HG03159 (cell line): ENCODE results near the gene RRBP1.

Source experiments
- ATAC-seq: cut with Tn5 transposase; IDR thresholded peaks from one replicate; pipeline ENCODE4 v1.9.1; 2021; ENCODE audit warnings: mild to moderate bottlenecking, moderate library complexity; ENCODE audit not compliant: unreplicated experiment

RRBP1 gene

GRCh38 chr20:17648791-17649730 is 33.0 kb downstream of the RRBP1 start:
- no peak for ATAC-seq

- no peak for ATAC-seq
Observed at GRCh38 chr20:17648315-17648646, 33.8 kb downstream of the RRBP1 start.

GRCh38 chr20:17647391-17648314 is 34.4 kb downstream of the RRBP1 start:
- ATAC-seq: no peak

DNA sequence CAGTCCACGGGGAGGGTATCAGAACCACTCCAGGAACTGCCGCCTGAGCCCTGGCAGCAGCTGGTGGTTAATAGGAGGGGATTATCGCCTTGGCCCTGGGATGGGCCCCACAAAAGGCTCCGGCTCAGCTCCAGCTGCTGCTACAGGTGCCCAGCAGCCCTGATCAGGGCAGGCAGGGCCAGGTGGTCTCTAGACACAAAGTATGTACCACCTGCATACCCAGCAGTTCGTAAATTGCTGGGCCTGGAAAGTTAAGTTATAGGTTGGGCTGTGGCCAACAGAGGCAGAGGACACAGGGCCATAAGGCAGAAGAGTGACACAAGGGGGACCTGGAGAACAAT is 35.1 kb downstream of the RRBP1 start:
- ATAC-seq: no peak

DNA sequence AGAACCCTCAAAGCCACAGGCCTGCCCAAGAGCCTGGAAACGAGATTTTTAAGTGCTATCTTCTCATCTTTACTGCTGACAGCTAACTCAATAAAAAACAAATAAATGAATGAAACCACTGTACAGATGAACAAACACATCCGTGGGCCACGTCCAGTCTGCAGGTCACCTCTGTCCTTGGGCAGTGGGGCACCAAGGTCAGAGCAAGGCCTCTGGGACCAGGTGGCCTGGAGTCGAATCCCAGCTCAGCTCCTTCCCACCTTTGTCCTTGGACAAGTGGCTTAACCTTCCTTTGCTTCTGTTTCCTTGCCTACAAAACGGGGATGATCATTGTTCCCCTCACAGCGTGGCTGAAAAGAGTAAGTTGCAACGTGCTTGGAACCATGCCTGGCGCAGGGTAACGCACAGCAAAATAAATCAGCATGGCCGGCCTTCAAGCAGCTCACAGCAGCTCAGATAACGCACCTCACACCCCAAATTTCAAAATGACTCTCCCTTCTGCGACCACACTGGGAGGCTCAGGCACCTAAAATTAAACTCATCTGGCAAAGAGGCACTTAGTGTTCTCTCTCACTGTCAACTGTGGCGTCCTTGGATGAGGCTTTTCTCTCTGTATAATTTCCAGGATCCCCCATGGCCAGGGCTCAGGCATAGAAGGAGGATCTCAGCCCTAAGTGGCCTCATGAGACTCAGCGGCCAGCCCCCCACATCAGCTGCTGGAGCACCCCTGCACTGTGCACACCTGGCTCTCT is 35.7 kb downstream of the RRBP1 start:
- no peak for ATAC-seq

DNA sequence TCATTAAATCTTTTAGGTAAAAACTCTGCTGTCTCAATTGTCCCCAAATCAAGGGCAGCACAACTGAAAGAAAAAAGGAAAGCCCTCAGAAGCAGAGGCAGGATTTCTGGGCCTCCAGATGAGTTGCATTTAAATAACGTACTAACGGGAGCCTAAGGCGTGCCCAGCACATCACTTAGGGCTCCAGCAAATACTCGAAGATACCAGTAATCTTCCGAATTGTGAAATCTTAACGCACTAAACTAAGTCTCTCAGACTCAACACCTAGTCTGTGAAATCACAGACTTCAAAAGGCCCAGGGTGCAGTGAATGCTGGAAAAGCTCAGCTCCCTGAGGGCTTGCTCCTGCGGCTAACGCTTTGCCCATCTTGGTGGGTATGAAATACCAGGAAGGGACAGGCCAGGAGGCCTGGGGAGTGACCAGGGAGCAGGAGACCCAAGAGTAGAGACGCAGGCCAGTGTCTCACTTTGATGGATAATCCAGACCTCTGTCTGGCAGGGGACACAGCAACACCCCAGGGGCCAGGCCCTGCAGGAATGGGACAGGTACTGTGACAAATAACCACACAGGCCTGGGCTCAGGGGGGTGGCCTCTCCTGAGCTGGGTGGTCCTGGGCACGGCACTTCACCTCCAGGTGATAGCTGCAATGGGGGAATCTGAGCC is 36.4 kb downstream of the RRBP1 start:
- no peak for ATAC-seq

GRCh38 chr20:17645010-17645409 is 37.0 kb downstream of the RRBP1 start:
- no peak for ATAC-seq

DNA sequence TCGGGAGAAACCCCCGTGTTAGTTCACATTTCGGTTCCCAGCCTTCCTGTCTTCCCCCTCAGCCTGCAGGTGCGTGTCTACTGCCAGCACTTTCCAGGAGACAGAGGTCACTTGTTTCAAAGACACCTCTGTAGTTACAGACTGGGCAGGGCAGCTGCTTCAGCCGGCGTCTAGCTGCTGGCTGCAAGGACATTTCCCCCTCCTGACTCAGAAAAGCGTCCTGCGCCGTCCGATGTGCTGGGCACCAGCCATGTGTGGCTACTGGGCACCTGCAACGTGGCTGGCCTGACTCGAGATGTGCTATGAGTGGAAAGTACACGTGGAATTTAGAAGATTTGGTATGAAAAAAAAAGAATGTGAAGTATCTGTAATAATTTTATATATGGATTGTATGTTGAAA is 37.6 kb downstream of the RRBP1 start:
- no peak for ATAC-seq

GRCh38 chr20:17643531-17644188 is 38.4 kb downstream of the RRBP1 start:
- no peak for ATAC-seq

DNA sequence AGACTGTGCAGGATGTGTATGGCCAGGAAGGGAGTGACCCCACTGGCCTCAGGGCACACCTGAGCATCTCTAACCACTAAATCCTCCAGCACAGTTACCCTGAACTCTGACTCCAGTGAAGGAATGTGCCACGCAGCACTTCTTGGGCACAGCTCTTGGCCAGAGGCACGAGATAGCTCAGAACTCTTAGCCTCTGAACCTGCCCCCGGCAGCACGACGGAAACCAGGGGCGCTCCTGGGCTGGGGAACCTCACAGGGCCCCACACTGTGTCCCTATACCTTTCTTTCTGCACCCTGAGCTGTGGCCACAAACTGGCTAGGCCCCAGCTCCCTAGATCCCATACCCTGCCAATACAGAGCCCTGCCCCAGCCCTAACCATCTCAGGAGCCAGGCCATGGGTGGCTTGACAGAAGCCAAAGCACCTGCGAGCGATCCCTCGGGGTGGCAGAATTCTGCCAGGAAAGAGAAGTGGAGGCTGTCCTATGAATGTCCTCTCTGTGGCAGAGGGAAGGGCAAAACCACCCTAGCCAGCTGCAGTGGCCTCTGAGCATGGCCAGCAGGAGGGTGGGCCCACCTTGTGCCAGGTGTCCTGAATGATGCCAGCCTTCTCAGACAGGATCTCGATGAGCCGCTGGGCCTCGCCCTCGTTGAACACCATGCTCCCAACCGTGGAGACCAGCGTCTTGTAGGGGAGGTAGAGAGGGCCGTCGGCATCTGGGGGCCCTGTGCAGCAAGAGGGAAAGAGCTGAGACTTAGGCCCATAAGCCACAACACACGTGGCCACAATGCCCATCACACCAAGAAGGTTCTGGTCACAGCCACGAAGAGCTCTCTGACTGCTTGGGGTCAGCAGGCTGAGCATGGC is 39.4 kb downstream of the RRBP1 start:
- no peak for ATAC-seq

DNA sequence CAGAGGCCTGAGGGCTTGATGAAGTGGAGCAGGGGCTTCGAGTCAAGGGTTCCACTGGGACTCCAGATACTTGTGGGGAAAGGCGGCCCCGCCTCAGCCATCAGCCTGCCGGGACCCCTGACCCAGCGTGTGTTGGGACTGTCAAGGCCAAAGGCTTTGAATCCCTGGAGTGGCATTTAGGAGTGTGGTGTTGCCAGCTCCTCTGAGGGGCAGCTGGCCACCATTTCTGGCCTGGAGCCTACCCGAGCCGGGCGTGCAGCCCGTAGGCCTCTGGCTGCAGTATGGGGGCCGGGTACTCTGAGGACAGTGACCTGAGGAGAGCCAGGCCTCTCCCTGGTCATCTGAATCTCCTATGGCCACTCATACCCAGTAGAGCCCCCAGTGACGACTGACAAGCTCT is 40.0 kb downstream of the RRBP1 start:
- ATAC-seq: no peak

DNA sequence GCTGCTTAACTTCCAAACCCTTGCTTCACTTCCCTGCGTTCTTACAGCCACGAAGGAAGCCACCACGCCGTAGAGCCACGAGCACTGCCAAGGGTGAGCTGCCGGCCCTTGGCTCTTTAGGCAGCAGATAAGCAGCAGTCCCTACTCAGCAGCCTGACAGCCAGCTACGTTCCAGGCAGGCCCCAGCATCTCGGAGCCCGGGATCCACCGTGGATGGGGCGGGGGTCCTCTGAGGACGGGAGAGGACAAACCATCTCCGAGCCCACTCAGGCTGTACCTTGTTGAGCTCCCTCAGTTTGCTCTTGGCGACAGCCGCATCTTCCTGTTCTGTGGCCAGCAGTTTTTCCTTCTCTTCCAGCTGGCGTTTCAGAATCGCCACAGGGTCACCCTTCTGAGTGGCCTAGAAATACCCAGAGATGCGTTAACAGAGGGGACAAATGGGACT is 40.5 kb downstream of the RRBP1 start:
- no peak for ATAC-seq

GRCh38 chr20:17640875-17641378 is 41.1 kb downstream of the RRBP1 start:
- ATAC-seq: no peak

DNA sequence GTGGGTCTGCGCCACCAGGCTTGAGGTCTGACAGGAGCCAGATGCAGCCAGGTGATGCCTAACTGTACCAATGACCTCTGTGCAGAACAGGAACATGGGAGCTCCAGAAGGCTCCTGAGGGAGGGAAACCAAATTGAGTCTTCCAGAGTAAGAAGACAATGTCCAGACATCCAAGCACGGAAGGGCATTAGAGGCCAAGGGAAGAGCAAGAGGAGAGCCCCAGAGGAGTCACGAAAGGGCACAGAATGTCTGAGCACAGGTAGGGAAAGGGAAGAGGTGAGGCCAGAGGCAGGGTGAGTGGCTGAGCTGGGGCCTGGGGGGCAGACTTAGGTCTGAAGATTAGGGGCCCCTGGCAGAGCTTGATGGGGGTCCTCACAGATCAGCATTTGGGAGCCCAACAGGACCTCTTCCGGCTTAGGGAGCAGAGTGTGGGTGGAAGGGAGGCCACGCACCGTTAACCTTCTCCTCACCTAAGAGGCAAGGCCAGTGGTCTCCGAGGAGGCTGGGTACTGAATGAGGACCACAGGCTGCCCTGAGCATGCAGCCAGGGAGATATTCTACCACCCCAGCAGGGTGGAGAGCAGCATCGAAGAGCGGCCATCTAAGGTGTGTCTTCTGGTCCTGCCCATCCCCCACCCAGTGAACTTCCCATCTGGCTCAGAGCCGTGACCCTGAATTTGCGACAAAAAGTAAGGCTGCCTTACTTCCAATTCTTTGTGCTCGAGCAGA is 41.7 kb downstream of the RRBP1 start:
- ATAC-seq: no peak

GRCh38 chr20:17638835-17639407 is 43.1 kb downstream of the RRBP1 start:
- ATAC-seq: no peak

DNA sequence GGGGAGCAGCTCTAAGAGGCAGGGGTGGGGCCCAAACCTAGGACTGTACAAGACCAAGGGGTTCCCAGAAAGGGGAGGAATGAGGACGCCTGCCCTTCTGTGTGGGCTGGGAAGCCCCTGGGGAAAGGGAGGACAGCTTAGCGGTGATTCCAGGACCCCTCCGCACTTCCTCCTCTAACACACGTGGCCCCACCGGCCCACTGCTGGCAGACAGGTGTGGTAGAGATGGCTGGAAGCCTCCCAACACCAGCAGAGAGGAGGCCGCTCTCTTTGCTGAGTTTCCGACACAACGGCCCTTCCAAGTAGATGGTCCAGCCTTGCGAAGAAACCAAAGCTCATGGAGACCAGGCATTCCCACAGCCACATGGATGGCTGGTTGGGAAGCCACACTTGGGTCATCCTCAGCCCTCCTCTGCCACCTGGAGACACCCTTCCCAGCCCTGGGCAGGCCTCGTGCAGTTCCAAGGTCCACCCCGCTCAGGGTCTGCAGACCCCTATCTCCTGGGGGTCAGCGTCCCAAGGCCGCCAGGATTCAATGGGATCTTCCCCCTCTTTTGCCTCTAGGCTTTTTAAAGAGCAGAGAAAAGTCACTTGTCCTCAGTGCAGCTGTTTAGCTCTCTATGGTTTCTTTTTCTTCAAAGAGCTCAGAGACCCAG is 43.9 kb downstream of the RRBP1 start:
- ATAC-seq: no peak

- ATAC-seq: no peak
Observed at GRCh38 chr20:17637413-17637780, 44.6 kb downstream of the RRBP1 start.
